H1 (cell line): Measurements from ENCODE around the gene METTL9. TPM values are rescaled to one million over a fixed set of nuclear protein-coding genes. Genes with fewer than 3 reads are reported as not detected.

Source experiments
- CTCF ChIA-PET: fragments of 300-600 bp; sonication (Branson Sonifier 250); formaldehyde crosslinking; loops from one replicate; lab custom pipeline; 2021; ENCODE audit not compliant: partially characterized antibody; lab: Charles Lee
- POLR2A ChIA-PET: fragments of 300-600 bp; sonication (Branson Sonifier 250); formaldehyde crosslinking; loops from one replicate; lab custom pipeline; 2021; ENCODE audit warnings: inconsistent platforms; ENCODE audit not compliant: partially characterized antibody; lab: Charles Lee
- DNase-seq, 2 experiments: peaks; one replicate each; pipeline versions ENCODE4 v3.0.0 to v3.0.0-alpha.2; 2010 to 2022; ENCODE audit warnings: low spot score in 2 of 2, low read depth in 1 of 2, mixed read lengths in 1 of 2
- FAIRE-seq: peaks from 2 replicates; lab custom pipeline; 2011; peaks lifted over from hg19 to GRCh38; lab: Jason Lieb, UNC
- H2AFZ ChIP-seq: 2 replicates; pipeline ENCODE4 v1.8.1; 2012; ENCODE audit warnings: low read length, inconsistent platforms
- H2AK5ac ChIP-seq: 2 replicates; pipeline ENCODE4 v1.6.1; 2013; ENCODE audit warnings: low read depth, low read length
- H2BK120ac ChIP-seq: replicated peaks from 2 replicates; pipeline ENCODE3; 2013; ENCODE audit warnings: low read depth, low read length, inconsistent platforms
- H2BK12ac ChIP-seq: 2 replicates; pipeline ENCODE4 v1.6.1; 2013; ENCODE audit warnings: low read depth, low read length
- H2BK15ac ChIP-seq: 2 replicates; pipeline ENCODE4 v1.6.1; 2013; ENCODE audit warnings: low read length
- H2BK20ac ChIP-seq: 2 replicates; pipeline ENCODE4 v1.6.1; 2013; ENCODE audit warnings: low read length
- H2BK5ac ChIP-seq: 2 replicates; pipeline ENCODE4 v1.6.1; 2013; ENCODE audit warnings: low read depth, low read length
- H3K14ac ChIP-seq: 2 replicates; pipeline ENCODE4 v1.6.1; 2013; ENCODE audit warnings: inconsistent platforms; ENCODE audit not compliant: insufficient read length
- H3K18ac ChIP-seq: 2 replicates; pipeline ENCODE4 v1.6.1; 2013; ENCODE audit warnings: low read length; ENCODE audit errors: extremely low read depth
- H3K23ac ChIP-seq: 2 replicates; pipeline ENCODE4 v1.6.1; 2013; ENCODE audit warnings: inconsistent platforms; ENCODE audit not compliant: insufficient read length
- H3K23me2 ChIP-seq: 2 replicates; pipeline ENCODE4 v1.6.1; 2013; ENCODE audit warnings: low read depth, low read length
- H3K27ac ChIP-seq: 2 replicates; pipeline ENCODE4 v1.6.1; 2011; ENCODE audit warnings: low read depth, low read length, inconsistent platforms
- H3K27me3 ChIP-seq, 4 experiments: replicated peaks in 1 of 4; 1 replicate in 1 of 4; 2 replicates in 3 of 4; pipeline versions ENCODE4 v1.6.1 to v1.8.1; 2011 to 2013; ENCODE audit warnings: low read length in 3 of 4, mild to moderate bottlenecking in 3 of 4, inconsistent platforms in 2 of 4, mixed read lengths in 2 of 4, moderate library complexity in 1 of 4; ENCODE audit not compliant: control insufficient read depth in 3 of 4, insufficient read depth in 3 of 4; ENCODE audit errors: extremely low read depth in 1 of 4
- H3K36me3 ChIP-seq, 4 experiments: 2 replicates each; pipeline versions ENCODE4 v1.6.1 to v1.8.1; 2011 to 2013; ENCODE audit warnings: mild to moderate bottlenecking in 4 of 4, low read length in 3 of 4, moderate library complexity in 2 of 4, control low read depth in 1 of 4, inconsistent platforms in 1 of 4; ENCODE audit not compliant: insufficient read depth in 4 of 4, control insufficient read depth in 2 of 4
- H3K4ac ChIP-seq: replicated peaks from 2 replicates; pipeline ENCODE3; 2013; ENCODE audit warnings: low read length, low read depth, mixed read lengths, inconsistent platforms; ENCODE audit not compliant: insufficient read length
- H3K4me1 ChIP-seq, 4 experiments: replicated peaks in 1 of 4; 1 replicate in 1 of 4; 2 replicates in 3 of 4; pipeline versions ENCODE4 v1.6.1 to v1.8.1; 2011 to 2013; ENCODE audit warnings: low read length in 3 of 4, inconsistent platforms in 2 of 4, mixed read lengths in 1 of 4; ENCODE audit not compliant: insufficient read depth in 4 of 4, control insufficient read depth in 3 of 4
- H3K4me2 ChIP-seq, 2 experiments: 2 replicates each; pipeline versions ENCODE4 v1.6.1 to v1.8.1; 2011 to 2013; ENCODE audit warnings: low read depth in 2 of 2, low read length in 2 of 2, control low read depth in 1 of 2, inconsistent platforms in 1 of 2, mild to moderate bottlenecking in 1 of 2; ENCODE audit not compliant: insufficient read depth in 1 of 2
- H3K4me3 ChIP-seq, 4 experiments: fragments of 200-600, 300-600 bp in 1 of 4; sonication (generic), shearing (Covaris generic), sonication (Bioruptor Twin) in 1 of 4; 2 replicates each; pipeline versions ENCODE4 v1.5.1 to v1.8.1; 2011 to 2016; ENCODE audit warnings: low read length in 4 of 4, low read depth in 3 of 4, control low read depth in 2 of 4, inconsistent platforms in 2 of 4, mild to moderate bottlenecking in 2 of 4, mixed read lengths in 1 of 4, moderate library complexity in 1 of 4; ENCODE audit not compliant: insufficient read depth in 2 of 4; ENCODE audit errors: extremely low read depth in 1 of 4
- H3K56ac ChIP-seq: replicated peaks from 2 replicates; pipeline ENCODE3; 2013; ENCODE audit warnings: low read depth, mild to moderate bottlenecking, mixed read lengths, low read length, inconsistent platforms; ENCODE audit not compliant: insufficient read length
- H3K79me1 ChIP-seq: 2 replicates; pipeline ENCODE4 v1.6.1; 2013; ENCODE audit warnings: low read depth, low read length, control low read depth
- H3K79me2 ChIP-seq, 2 experiments: 2 replicates each; pipeline versions ENCODE4 v1.6.1 to v1.8.1; 2012 to 2013; ENCODE audit warnings: low read length in 2 of 2, mild to moderate bottlenecking in 2 of 2, inconsistent platforms in 1 of 2; ENCODE audit not compliant: insufficient read depth in 2 of 2, control insufficient read depth in 1 of 2
- H3K9ac ChIP-seq, 4 experiments: replicated peaks in 1 of 4; 1 replicate in 1 of 4; 2 replicates in 3 of 4; pipeline versions ENCODE4 v1.6.1 to v1.8.1; 2011 to 2013; ENCODE audit warnings: low read depth in 3 of 4, low read length in 3 of 4, control low read depth in 2 of 4, mild to moderate bottlenecking in 2 of 4, moderate library complexity in 2 of 4, inconsistent platforms in 1 of 4; ENCODE audit errors: extremely low read depth in 1 of 4
- H3K9me3 ChIP-seq, 2 experiments: 2 replicates each; pipeline versions ENCODE4 v1.6.1 to v1.8.1; 2012 to 2013; ENCODE audit warnings: mild to moderate bottlenecking in 2 of 2, moderate library complexity in 2 of 2, control low read depth in 1 of 2, inconsistent platforms in 1 of 2, low read depth in 1 of 2, low read length in 1 of 2, mixed read lengths in 1 of 2; ENCODE audit not compliant: insufficient read depth in 2 of 2
- H4K20me1 ChIP-seq, 2 experiments: replicated peaks in 1 of 2; 2 replicates each; pipeline versions ENCODE3 to v1.8.1; 2011 to 2013; ENCODE audit warnings: inconsistent platforms in 2 of 2, low read length in 2 of 2, mild to moderate bottlenecking in 1 of 2; ENCODE audit not compliant: insufficient read depth in 2 of 2, control insufficient read depth in 1 of 2
- H4K5ac ChIP-seq: 2 replicates; pipeline ENCODE4 v1.6.1; 2013; ENCODE audit warnings: low read length, low read depth, mixed read lengths, inconsistent platforms; ENCODE audit not compliant: insufficient read length
- H4K8ac ChIP-seq: 2 replicates; pipeline ENCODE4 v1.8.0; 2013; ENCODE audit warnings: mild to moderate bottlenecking, moderate library complexity, low read length, inconsistent platforms; ENCODE audit not compliant: insufficient read depth; ENCODE audit errors: extremely low read depth
- H4K91ac ChIP-seq: replicated peaks from 2 replicates; pipeline ENCODE3; 2013; ENCODE audit warnings: low read length, mixed read lengths, inconsistent platforms; ENCODE audit not compliant: insufficient read length
- CREB1 ChIP-seq: IDR thresholded peaks from 2 replicates; pipeline ENCODE4 v1.6.1; 2012; ENCODE audit warnings: inconsistent platforms
- CTCF ChIP-seq, 3 experiments: IDR thresholded peaks; 1 replicate in 2 of 3; 2 replicates in 1 of 3; pipeline versions ENCODE4 v1.5.1 to v1.6.1; 2011; ENCODE audit warnings: low read length in 3 of 3, mild to moderate bottlenecking in 3 of 3, inconsistent platforms in 2 of 3, low read depth in 1 of 3, moderate library complexity in 1 of 3; ENCODE audit not compliant: insufficient read depth in 1 of 3; ENCODE audit errors: control extremely low read depth in 1 of 3
- RAD21 ChIP-seq, 2 experiments: IDR thresholded peaks in 1 of 2; conservative IDR thresholded peaks in 1 of 2; 2 replicates each; pipeline ENCODE4 v1.6.1; 2011; ENCODE audit warnings: low read depth in 2 of 2, low read length in 2 of 2, improper control_type of control experiment in 1 of 2, inconsistent platforms in 1 of 2, mild to moderate bottlenecking in 1 of 2, moderate library complexity in 1 of 2
- TAF1 ChIP-seq: IDR thresholded peaks from 2 replicates; pipeline ENCODE4 v1.6.1; 2011; ENCODE audit warnings: mild to moderate bottlenecking, low read depth, low read length
- TCF12 ChIP-seq: IDR thresholded peaks from 2 replicates; pipeline ENCODE4 v1.6.1; 2011; ENCODE audit warnings: low read depth, mild to moderate bottlenecking, low read length
- TEAD4 ChIP-seq: IDR thresholded peaks from 2 replicates; pipeline ENCODE4 v1.6.1; 2012; ENCODE audit warnings: low read depth, low read length, inconsistent platforms, mixed read lengths
- WGBS, 2 experiments: shearing (Covaris generic) in 1 of 2; methylation state at CpG; one replicate each; pipeline versions ENCODE4 v1.1.6 to v1.1.7; 2013 to 2015; ENCODE audit warnings: low lambda C conversion rate in 2 of 2, mixed read lengths in 2 of 2, inconsistent platforms in 1 of 2, low coverage in 1 of 2, missing lambda C conversion rate in 1 of 2; ENCODE audit not compliant: insufficient replicate concordance in 2 of 2, insufficient coverage in 1 of 2, insufficient read length in 1 of 2; ENCODE audit errors: extremely low coverage in 1 of 2, missing lambda C conversion rate in 1 of 2; 5-methylcytosine and 5-hydroxymethylcytosine counted together
- polyA plus RNA-seq, 7 experiments: library from polyadenylated mRNA; depleted of rRNA in 3 of 7; stranded (reverse) in 5 of 7; unstranded in 2 of 7; fragments of >200 nt in 5 of 7; fragments of 200-250 nt in 2 of 7; gene quantifications; 1 replicate in 5 of 7; 2 replicates in 1 of 7; 4 replicates in 1 of 7; pipeline versions ENCODE4 v1.2.1 to v1.2.3, GENCODE V29; 2011 to 2013; ENCODE audit warnings: missing spikeins in 2 of 7, mixed read lengths in 2 of 7
- total RNA-seq: library from RNA; stranded (reverse); fragmentation: NEBNext Ultra II Directional; extraction: Animal tissue kit (Norgen Biotek cat#: 25700); gene quantifications from 2 replicates; pipeline ENCODE4 v1.2.1, GENCODE V29; 2021

METTL9 gene
- total and polyA plus RNA-seq, 2 of the 8 experiments (the other 6 are each of a cell fraction or from before 2014, with no cell fraction given): 45.4 to 112 TPM

DNA sequence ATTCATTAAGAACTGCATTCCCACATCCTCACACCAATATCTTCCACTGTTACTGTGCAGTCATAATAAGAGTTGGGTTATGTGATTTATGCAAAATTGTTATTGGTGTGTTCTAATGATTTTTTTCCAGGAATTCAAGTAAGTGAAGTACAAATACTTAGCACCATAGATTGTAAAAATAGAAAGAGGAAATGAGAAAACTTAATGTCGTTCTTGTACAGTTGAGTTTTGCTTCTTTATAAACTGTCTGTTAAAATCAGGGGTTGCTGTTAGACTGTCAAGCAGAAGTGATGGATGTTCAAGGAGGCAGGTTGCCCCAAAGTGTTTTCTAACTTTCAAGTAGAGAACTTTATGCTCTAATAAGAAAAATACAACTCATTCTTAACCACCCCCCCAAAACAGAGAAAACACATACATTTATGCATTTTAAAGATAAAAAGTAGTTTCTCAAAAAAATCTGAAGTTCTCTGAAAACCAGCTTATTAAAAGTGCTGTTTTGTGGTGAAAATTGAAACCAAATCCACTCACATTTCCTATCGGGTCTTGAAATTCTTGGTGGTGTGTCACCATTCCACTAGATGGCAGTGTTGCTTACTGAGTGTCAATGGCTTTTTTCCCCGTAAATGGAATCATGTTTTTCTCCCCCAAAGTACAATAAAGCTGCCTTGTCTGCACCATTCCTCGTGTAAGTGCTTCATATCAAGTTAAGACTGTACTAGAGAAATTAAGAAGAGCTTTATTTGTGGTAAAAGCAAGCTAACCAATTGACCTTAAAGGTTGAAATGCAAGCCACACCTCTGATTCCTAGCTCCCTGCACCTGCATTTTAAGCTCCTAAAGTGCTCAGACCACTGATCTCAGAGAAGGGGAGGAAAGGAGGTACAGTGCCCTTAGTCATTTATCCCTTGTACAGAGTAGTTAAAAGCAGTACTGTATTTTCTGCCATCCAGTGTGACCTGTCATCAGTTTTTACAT, 57.7 kb downstream of the METTL9 start:
- H3K4me1 ChIP-seq: no peaks in the 10 kb centered on the region
- no peaks in the 10 kb centered on the region for H4K20me1 ChIP-seq
- no peak overlapping the region for H4K5ac ChIP-seq
- H3K9ac ChIP-seq: no peak overlapping the region
- no peak overlapping the region for H3K4me2 ChIP-seq
- H2AFZ ChIP-seq: no peak overlapping the region
- DNase-seq (no peak), FAIRE-seq (peak; percentile 84)
- no peak overlapping the region for H3K23ac ChIP-seq
- H2BK5ac ChIP-seq: no peak overlapping the region
- no peak overlapping the region for H2AK5ac ChIP-seq
- H3K23me2 ChIP-seq: no peaks in the 10 kb centered on the region
- H3K79me2 ChIP-seq: no peaks in the 10 kb centered on the region
- WGBS, 2 experiments: 59% methylated on average over 4 of the region's 4 CpGs; no CpG with 5 or more reads in 1 of the 2 experiments
- CTCF ChIA-PET: interaction anchor here (0.6 to 3.6 kb wide), 28 partner anchors 10 to 979 kb away, joined by 3 to 67 read pairs (median 4); no protein-coding TSS in a partner anchor
- H3K36me3 ChIP-seq: peaks cover 0 to 4% (median under 1%) of the 10 kb centered on the region in 4 experiments; a peak in 3 of 8 replicates
- no peak overlapping the region for H3K56ac ChIP-seq
- POLR2A ChIA-PET: no interaction called here
- TF ChIP-seq TEAD4: 0 out of 2 replicates have a peak, but pooled peaks have one; percentile 45
- no peak for TF ChIP-seq TCF12
- TF ChIP-seq RAD21 (IDR thresholded peaks at IDR 0.05 in 1 of 2, conservative IDR thresholded peaks at IDR 0.05 in 1 of 2; ENCODE audit: low read depth in 2 of 2, low read length in 2 of 2): peak; percentile 80 to 82
- 0 out of 2 replicates have a peak, but pooled peaks have one; percentile 37 for TF ChIP-seq CREB1
- TF ChIP-seq TAF1: no peak
- TF ChIP-seq CTCF (IDR thresholded peaks at IDR 0.05; ENCODE audit: control extremely low read depth in 1 of 3, insufficient read depth in 1 of 3, low read depth in 1 of 3, low read length in 3 of 3): peak in 2 of 3 experiments; percentile 71 to 74; a peak in 3 of 4 replicates
- H2BK20ac ChIP-seq: no peak overlapping the region
- no peak overlapping the region for H3K27ac ChIP-seq
- no peak overlapping the region for H3K4ac ChIP-seq
- no peak overlapping the region for H2BK15ac ChIP-seq
- H3K14ac ChIP-seq: no peak overlapping the region
- H4K91ac ChIP-seq: no peak overlapping the region
- no peaks in the 10 kb centered on the region for H3K27me3 ChIP-seq
- no peak overlapping the region for H3K18ac ChIP-seq
- no peaks in the 10 kb centered on the region for H3K79me1 ChIP-seq
- H4K8ac ChIP-seq: no peak overlapping the region
- no peak overlapping the region for H3K4me3 ChIP-seq
- H3K9me3 ChIP-seq: no peaks in the 10 kb centered on the region
- no peak overlapping the region for H2BK120ac ChIP-seq
- H2BK12ac ChIP-seq: no peak overlapping the region
